ENCODE data around the gene BLOC1S1. TPM values are rescaled to one million over a fixed set of nuclear protein-coding genes. Genes with fewer than 3 reads are reported as not detected.

The BLOC1S1 gene
- polyA plus RNA-seq, 1 donor (not counting 4 experiments of a cell fraction or from before 2014, with no cell fraction given): 62.5 TPM

DNA sequence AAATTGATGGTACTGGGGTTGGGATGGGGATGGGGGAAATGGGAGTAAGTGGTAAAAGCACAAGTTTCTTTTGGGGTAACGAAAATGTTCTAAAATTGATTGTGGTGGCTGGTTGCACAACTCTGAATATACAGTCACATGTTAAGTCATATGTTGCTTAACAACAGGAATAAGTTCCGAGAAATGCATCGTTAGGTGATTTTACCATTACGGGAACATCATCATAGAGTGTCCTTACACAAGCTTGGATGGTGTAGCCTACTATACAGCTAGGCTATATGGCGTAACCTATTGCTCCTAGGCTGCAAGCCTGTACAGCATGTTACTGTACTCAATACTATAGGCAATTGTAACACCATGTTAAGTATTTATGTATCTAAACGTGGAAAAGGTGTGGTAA, 39.1 kb upstream of the BLOC1S1 start:
- DNase-seq (ENCODE audit: low read depth, low spot score) (no peak), FAIRE-seq (no peak)
- Histone ChIP-seq H3K4me3 (ENCODE audit: control insufficient read depth in 2 of 3, extremely low read depth in 1 of 3, insufficient read depth in 2 of 3, low read depth in 1 of 3, low read length in 3 of 3) (no peak overlapping the region), H3K4me2 (ENCODE audit: control insufficient read depth, extremely low read depth, insufficient read depth, low read depth, low read length) (no peak overlapping the region), H3K9ac (ENCODE audit: control insufficient read depth, extremely low read depth, insufficient read depth, low read length) (no peak overlapping the region), H3K9me3 (ENCODE audit: control insufficient read depth, low read depth, low read length) (no peaks in the 10 kb centered on the region), H4K20me1 (ENCODE audit: control insufficient read depth, extremely low read depth, insufficient read depth, low read length) (no peaks in the 10 kb centered on the region), H3K27me3 (ENCODE audit: control insufficient read depth, extremely low read depth, insufficient read depth, low read length) (peaks cover 11% of the 10 kb centered on the region), H2AFZ (ENCODE audit: control insufficient read depth, low read length) (no peak overlapping the region), H3K27ac (ENCODE audit: control insufficient read depth, insufficient read depth, low read length) (no peak overlapping the region), H3K9me1 (ENCODE audit: control insufficient read depth, extremely low read depth, insufficient read depth, low read length) (no peaks in the 10 kb centered on the region), H3K36me3 (ENCODE audit: control insufficient read depth in 2 of 2, extremely low read depth in 1 of 2, insufficient read depth in 2 of 2, low read length in 2 of 2) (no peaks in the 10 kb centered on the region), H3K4me1 (ENCODE audit: control insufficient read depth, extremely low read depth, insufficient read depth, low read length) (no peaks in the 10 kb centered on the region), H3K79me2 (ENCODE audit: control insufficient read depth, insufficient read depth, low read length) (no peaks in the 10 kb centered on the region)
- TF ChIP-seq, protein P1, sequence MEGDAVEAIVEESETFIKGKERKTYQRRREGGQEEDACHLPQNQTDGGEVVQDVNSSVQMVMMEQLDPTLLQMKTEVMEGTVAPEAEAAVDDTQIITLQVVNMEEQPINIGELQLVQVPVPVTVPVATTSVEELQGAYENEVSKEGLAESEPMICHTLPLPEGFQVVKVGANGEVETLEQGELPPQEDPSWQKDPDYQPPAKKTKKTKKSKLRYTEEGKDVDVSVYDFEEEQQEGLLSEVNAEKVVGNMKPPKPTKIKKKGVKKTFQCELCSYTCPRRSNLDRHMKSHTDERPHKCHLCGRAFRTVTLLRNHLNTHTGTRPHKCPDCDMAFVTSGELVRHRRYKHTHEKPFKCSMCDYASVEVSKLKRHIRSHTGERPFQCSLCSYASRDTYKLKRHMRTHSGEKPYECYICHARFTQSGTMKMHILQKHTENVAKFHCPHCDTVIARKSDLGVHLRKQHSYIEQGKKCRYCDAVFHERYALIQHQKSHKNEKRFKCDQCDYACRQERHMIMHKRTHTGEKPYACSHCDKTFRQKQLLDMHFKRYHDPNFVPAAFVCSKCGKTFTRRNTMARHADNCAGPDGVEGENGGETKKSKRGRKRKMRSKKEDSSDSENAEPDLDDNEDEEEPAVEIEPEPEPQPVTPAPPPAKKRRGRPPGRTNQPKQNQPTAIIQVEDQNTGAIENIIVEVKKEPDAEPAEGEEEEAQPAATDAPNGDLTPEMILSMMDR (optimal IDR thresholded peaks at IDR 0.05 in 1 of 3, IDR thresholded peaks at IDR 0.05 in 1 of 3, conservative IDR thresholded peaks at IDR 0.05 in 1 of 3; ENCODE audit: extremely low read depth in 1 of 3, insufficient read depth in 2 of 3, low read length in 3 of 3): no peak
- TF ChIP-seq EZH2 (IDR thresholded peaks at IDR 0.05; ENCODE audit: low read length): no peak
- dilution Hi-C loops (cut with MboI; ENCODE audit: extremely low pct_ligation_motif_present, low sequenced_read_pairs): no loop called here

DNA sequence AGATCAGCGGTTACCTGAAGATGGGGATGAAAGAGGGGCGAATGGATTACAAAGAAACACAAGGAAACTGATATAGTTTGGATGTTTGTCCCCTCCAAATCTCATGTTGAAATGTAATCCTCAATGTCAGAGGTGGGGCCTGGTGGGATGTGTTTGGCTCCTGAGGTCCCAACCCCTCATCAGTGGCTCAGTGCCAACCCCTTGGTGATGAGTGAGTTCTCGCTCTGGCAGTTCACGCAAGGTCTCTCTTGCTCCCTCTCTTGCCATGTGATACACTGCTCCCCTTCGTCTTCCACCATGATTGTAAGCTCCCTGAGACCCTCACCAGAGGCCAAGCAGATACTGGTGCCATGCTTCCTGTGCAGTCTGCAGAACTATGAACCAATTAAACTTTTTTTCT, 36.2 kb upstream of the BLOC1S1 start:
- Histone ChIP-seq H3K79me2 (ENCODE audit: control insufficient read depth, insufficient read depth, low read length) (no peaks in the 10 kb centered on the region), H3K4me1 (ENCODE audit: control insufficient read depth, extremely low read depth, insufficient read depth, low read length) (no peaks in the 10 kb centered on the region), H3K27me3 (ENCODE audit: control insufficient read depth, extremely low read depth, insufficient read depth, low read length) (peaks cover 12% of the 10 kb centered on the region), H3K4me3 (ENCODE audit: control insufficient read depth in 2 of 3, extremely low read depth in 1 of 3, insufficient read depth in 2 of 3, low read depth in 1 of 3, low read length in 3 of 3) (no peak overlapping the region), H3K9me1 (ENCODE audit: control insufficient read depth, extremely low read depth, insufficient read depth, low read length) (no peaks in the 10 kb centered on the region), H2AFZ (ENCODE audit: control insufficient read depth, low read length) (no peak overlapping the region), H3K36me3 (ENCODE audit: control insufficient read depth in 2 of 2, extremely low read depth in 1 of 2, insufficient read depth in 2 of 2, low read length in 2 of 2) (no peaks in the 10 kb centered on the region), H3K4me2 (ENCODE audit: control insufficient read depth, extremely low read depth, insufficient read depth, low read depth, low read length) (no peak overlapping the region), H3K9me3 (ENCODE audit: control insufficient read depth, low read depth, low read length) (no peaks in the 10 kb centered on the region), H4K20me1 (ENCODE audit: control insufficient read depth, extremely low read depth, insufficient read depth, low read length) (no peaks in the 10 kb centered on the region), H3K9ac (ENCODE audit: control insufficient read depth, extremely low read depth, insufficient read depth, low read length) (no peak overlapping the region), H3K27ac (ENCODE audit: control insufficient read depth, insufficient read depth, low read length) (no peak overlapping the region)
- TF ChIP-seq EZH2 (IDR thresholded peaks at IDR 0.05; ENCODE audit: low read length): no peak
- TF ChIP-seq, protein P1 (optimal IDR thresholded peaks at IDR 0.05 in 1 of 3, IDR thresholded peaks at IDR 0.05 in 1 of 3, conservative IDR thresholded peaks at IDR 0.05 in 1 of 3; ENCODE audit: extremely low read depth in 1 of 3, insufficient read depth in 2 of 3, low read length in 3 of 3): no peak
- DNase-seq (ENCODE audit: low read depth, low spot score): no peak
- FAIRE-seq: no peak
- dilution Hi-C loops (cut with MboI; ENCODE audit: extremely low pct_ligation_motif_present, low sequenced_read_pairs): no loop called here

Data from keratinocyte (primary cell).